ENCODE data around the gene WDTC1.
A peak's percentile ranks its signal among the peaks of the same experiment; 100 is the strongest.
"Not testable (repeated sequence)": the region's sequence is repeated elsewhere in the genome, so short reads cannot be mapped to it uniquely, and the experiment has no call there.

The WDTC1 gene

GRCh38 chr1:27234049-27234882 lies at the start of gene WDTC1:
TSS of gene WDTC1 (plus strand) at chr1:27234632. CDS start at chr1:27261055, 26,423 bp downstream.
- Histone ChIP-seq H3K4me1 (ENCODE audit: control insufficient read depth in 2 of 2, insufficient read depth in 2 of 2, low read length in 2 of 2) (peaks cover 11 to 13% of the 10 kb centered on the region in 2 donors), H3K27ac (ENCODE audit: low read depth in 2 of 2, low read length in 2 of 2) (peak within 1 kb of the TSS; percentile 63 to 74)

GRCh38 chr1:27184665-27185064 lies 49.8 kb upstream of the WDTC1 start:
- H3K9me3 ChIP-seq (ENCODE audit: control insufficient read depth in 2 of 2, low read length in 2 of 2); H3K4me3 ChIP-seq (ENCODE audit: low read length in 2 of 2); H3K27me3 ChIP-seq (ENCODE audit: control insufficient read depth in 2 of 2, insufficient read depth in 2 of 2, low read length in 2 of 2); H3K4me1 ChIP-seq (ENCODE audit: control insufficient read depth in 2 of 2, insufficient read depth in 2 of 2, low read length in 2 of 2); H3K36me3 ChIP-seq (ENCODE audit: control insufficient read depth in 2 of 2, insufficient read depth in 2 of 2, low read length in 2 of 2); H3K27ac ChIP-seq (ENCODE audit: low read depth in 2 of 2, low read length in 2 of 2); H3K9ac ChIP-seq (ENCODE audit: low read depth in 1 of 2, low read length in 2 of 2): not testable (repeated sequence)

More at GRCh38 chr1:27234049-27234882, at the start of gene WDTC1:
- no peaks in the 10 kb centered on the region for H3K27me3 ChIP-seq (ENCODE audit: control insufficient read depth in 2 of 2, insufficient read depth in 2 of 2, low read length in 2 of 2)
- H3K9ac ChIP-seq (ENCODE audit: low read depth in 1 of 2, low read length in 2 of 2): peak within 1 kb of the TSS; percentile 60 to 71
- H3K4me3 ChIP-seq (ENCODE audit: low read length in 2 of 2): peak within 1 kb of the TSS; percentile 77 to 86
- H3K9me3 ChIP-seq (ENCODE audit: control insufficient read depth in 2 of 2, low read length in 2 of 2): no peaks in the 10 kb centered on the region
- no peaks in the 10 kb centered on the region for H3K36me3 ChIP-seq (ENCODE audit: control insufficient read depth in 2 of 2, insufficient read depth in 2 of 2, low read length in 2 of 2)

DNA sequence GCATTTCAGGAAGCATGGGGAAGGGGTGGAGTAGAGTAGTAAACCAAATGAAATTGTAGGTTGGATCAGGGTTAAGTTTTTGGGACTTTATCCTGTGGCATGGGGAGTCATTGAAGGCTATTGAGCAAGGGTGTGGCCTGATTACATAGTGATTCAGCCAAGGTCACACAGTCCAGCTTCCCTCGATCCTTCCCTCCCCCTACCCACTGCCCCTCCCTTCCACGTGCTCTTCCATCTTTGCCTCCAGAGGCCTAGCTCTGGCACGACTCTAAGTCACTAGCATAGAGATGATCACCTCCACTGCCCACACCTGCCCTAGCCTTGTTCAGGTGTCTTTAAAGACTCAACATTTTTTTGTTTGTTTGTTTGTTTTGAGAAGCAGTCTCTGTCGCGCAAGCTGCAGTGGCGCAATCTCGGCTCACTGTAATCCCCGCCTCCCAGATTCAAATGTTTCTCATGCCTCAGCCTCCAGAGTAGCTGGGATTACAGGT lies 42.3 kb upstream of the WDTC1 start:
- Histone ChIP-seq H3K27ac (ENCODE audit: low read depth in 2 of 2, low read length in 2 of 2) (peak overlapping the region; percentile 93 to 94), H3K9me3 (ENCODE audit: control insufficient read depth in 2 of 2, low read length in 2 of 2) (no peaks in the 10 kb centered on the region)

DNA sequence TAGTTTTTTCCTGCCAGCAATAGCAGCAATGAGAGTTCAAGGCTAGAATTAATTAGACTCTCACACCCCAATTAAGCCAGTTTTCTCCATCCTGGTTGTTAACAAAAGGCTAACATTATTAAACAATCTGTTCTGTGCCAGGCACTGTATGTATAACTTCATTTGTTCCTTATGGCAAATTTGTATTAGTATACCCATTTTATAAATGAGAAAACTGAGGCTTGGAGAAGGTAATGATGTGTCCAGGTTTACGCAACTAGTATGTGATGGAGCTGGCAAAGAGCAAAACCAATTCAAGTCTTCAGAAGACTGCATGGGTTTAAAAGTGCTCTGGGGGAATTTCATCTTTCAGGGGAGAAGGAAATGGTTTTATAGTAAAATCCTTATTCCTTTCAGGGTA lies 41.2 kb upstream of the WDTC1 start:
- Histone ChIP-seq H3K4me3 (ENCODE audit: low read length in 2 of 2) (no peak overlapping the region), H3K27me3 (ENCODE audit: control insufficient read depth in 2 of 2, insufficient read depth in 2 of 2, low read length in 2 of 2) (no peaks in the 10 kb centered on the region), H3K9ac (ENCODE audit: low read depth in 1 of 2, low read length in 2 of 2) (peak overlapping the region in 1 of 2 donors; percentile 41), H3K9me3 (ENCODE audit: control insufficient read depth in 2 of 2, low read length in 2 of 2) (no peaks in the 10 kb centered on the region), H3K27ac (ENCODE audit: low read depth in 2 of 2, low read length in 2 of 2) (peak overlapping the region; percentile 93 to 94), H3K36me3 (ENCODE audit: control insufficient read depth in 2 of 2, insufficient read depth in 2 of 2, low read length in 2 of 2) (no peaks in the 10 kb centered on the region), H3K4me1 (ENCODE audit: control insufficient read depth in 2 of 2, insufficient read depth in 2 of 2, low read length in 2 of 2) (peaks cover 16 to 24% of the 10 kb centered on the region in 2 donors)

More for the DNA sequence above, 42.3 kb upstream of the WDTC1 start:
- Histone ChIP-seq H3K36me3 (ENCODE audit: control insufficient read depth in 2 of 2, insufficient read depth in 2 of 2, low read length in 2 of 2) (no peaks in the 10 kb centered on the region), H3K4me3 (ENCODE audit: low read length in 2 of 2) (peak overlapping the region in 1 of 2 donors; percentile 28), H3K27me3 (ENCODE audit: control insufficient read depth in 2 of 2, insufficient read depth in 2 of 2, low read length in 2 of 2) (no peaks in the 10 kb centered on the region), H3K9ac (ENCODE audit: low read depth in 1 of 2, low read length in 2 of 2) (peak overlapping the region in 1 of 2 donors; percentile 41), H3K4me1 (ENCODE audit: control insufficient read depth in 2 of 2, insufficient read depth in 2 of 2, low read length in 2 of 2) (peaks cover 16 to 24% of the 10 kb centered on the region in 2 donors)

- Histone ChIP-seq H3K4me1 (ENCODE audit: control insufficient read depth in 2 of 2, insufficient read depth in 2 of 2, low read length in 2 of 2) (no peaks in the 10 kb centered on the region), H3K9ac (ENCODE audit: low read depth in 1 of 2, low read length in 2 of 2) (no peak overlapping the region), H3K27ac (ENCODE audit: low read depth in 2 of 2, low read length in 2 of 2) (no peak overlapping the region), H3K9me3 (ENCODE audit: control insufficient read depth in 2 of 2, low read length in 2 of 2) (no peaks in the 10 kb centered on the region), H3K36me3 (ENCODE audit: control insufficient read depth in 2 of 2, insufficient read depth in 2 of 2, low read length in 2 of 2) (no peaks in the 10 kb centered on the region), H3K27me3 (ENCODE audit: control insufficient read depth in 2 of 2, insufficient read depth in 2 of 2, low read length in 2 of 2) (no peaks in the 10 kb centered on the region), H3K4me3 (ENCODE audit: low read length in 2 of 2) (no peak overlapping the region)
Measured at GRCh38 chr1:27201295-27201694, 33.1 kb upstream of the WDTC1 start.

DNA sequence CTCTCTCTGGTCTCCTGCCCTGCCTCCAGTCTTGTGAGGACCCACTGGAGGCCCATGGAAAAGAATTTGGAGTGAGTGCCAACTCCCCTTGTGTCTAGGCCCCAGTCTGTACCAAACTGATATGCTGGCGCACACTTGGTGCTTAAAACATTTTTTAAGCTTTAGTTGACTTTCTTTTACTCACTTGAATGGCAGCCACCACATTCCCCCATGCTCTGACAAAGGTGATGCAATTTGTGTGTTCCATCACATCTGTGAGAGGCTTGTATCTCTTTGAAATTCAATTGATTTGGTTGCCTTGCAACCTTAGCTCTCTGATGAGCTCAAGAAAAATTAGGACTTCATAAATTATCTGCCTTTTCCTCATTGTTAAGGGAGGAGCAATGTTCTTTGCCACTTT lies 30.5 kb upstream of the WDTC1 start:
- no peaks in the 10 kb centered on the region for H3K27me3 ChIP-seq (ENCODE audit: control insufficient read depth in 2 of 2, insufficient read depth in 2 of 2, low read length in 2 of 2)
- H3K27ac ChIP-seq (ENCODE audit: low read depth in 2 of 2, low read length in 2 of 2): no peak overlapping the region
- H3K9ac ChIP-seq (ENCODE audit: low read depth in 1 of 2, low read length in 2 of 2): no peak overlapping the region
- no peaks in the 10 kb centered on the region for H3K4me1 ChIP-seq (ENCODE audit: control insufficient read depth in 2 of 2, insufficient read depth in 2 of 2, low read length in 2 of 2)
- no peaks in the 10 kb centered on the region for H3K9me3 ChIP-seq (ENCODE audit: control insufficient read depth in 2 of 2, low read length in 2 of 2)
- no peak overlapping the region for H3K4me3 ChIP-seq (ENCODE audit: low read length in 2 of 2)
- no peaks in the 10 kb centered on the region for H3K36me3 ChIP-seq (ENCODE audit: control insufficient read depth in 2 of 2, insufficient read depth in 2 of 2, low read length in 2 of 2)

- H3K27me3 ChIP-seq (ENCODE audit: control insufficient read depth in 2 of 2, insufficient read depth in 2 of 2, low read length in 2 of 2); H3K36me3 ChIP-seq (ENCODE audit: control insufficient read depth in 2 of 2, insufficient read depth in 2 of 2, low read length in 2 of 2); H3K9ac ChIP-seq (ENCODE audit: low read depth in 1 of 2, low read length in 2 of 2); H3K9me3 ChIP-seq (ENCODE audit: control insufficient read depth in 2 of 2, low read length in 2 of 2); H3K27ac ChIP-seq (ENCODE audit: low read depth in 2 of 2, low read length in 2 of 2); H3K4me3 ChIP-seq (ENCODE audit: low read length in 2 of 2); H3K4me1 ChIP-seq (ENCODE audit: control insufficient read depth in 2 of 2, insufficient read depth in 2 of 2, low read length in 2 of 2): not testable (repeated sequence)
Measured at GRCh38 chr1:27207238-27207637, 27.2 kb upstream of the WDTC1 start.

- H3K36me3 ChIP-seq (ENCODE audit: control insufficient read depth in 2 of 2, insufficient read depth in 2 of 2, low read length in 2 of 2); H3K9me3 ChIP-seq (ENCODE audit: control insufficient read depth in 2 of 2, low read length in 2 of 2); H3K9ac ChIP-seq (ENCODE audit: low read depth in 1 of 2, low read length in 2 of 2); H3K4me3 ChIP-seq (ENCODE audit: low read length in 2 of 2); H3K4me1 ChIP-seq (ENCODE audit: control insufficient read depth in 2 of 2, insufficient read depth in 2 of 2, low read length in 2 of 2); H3K27me3 ChIP-seq (ENCODE audit: control insufficient read depth in 2 of 2, insufficient read depth in 2 of 2, low read length in 2 of 2); H3K27ac ChIP-seq (ENCODE audit: low read depth in 2 of 2, low read length in 2 of 2): not testable (repeated sequence)
Measured at GRCh38 chr1:27208143-27208850, 26.1 kb upstream of the WDTC1 start.

- Histone ChIP-seq H3K27ac (ENCODE audit: low read depth in 2 of 2, low read length in 2 of 2) (no peak overlapping the region), H3K4me1 (ENCODE audit: control insufficient read depth in 2 of 2, insufficient read depth in 2 of 2, low read length in 2 of 2) (no peaks in the 10 kb centered on the region), H3K36me3 (ENCODE audit: control insufficient read depth in 2 of 2, insufficient read depth in 2 of 2, low read length in 2 of 2) (no peaks in the 10 kb centered on the region), H3K9me3 (ENCODE audit: control insufficient read depth in 2 of 2, low read length in 2 of 2) (no peaks in the 10 kb centered on the region), H3K4me3 (ENCODE audit: low read length in 2 of 2) (no peak overlapping the region), H3K27me3 (ENCODE audit: control insufficient read depth in 2 of 2, insufficient read depth in 2 of 2, low read length in 2 of 2) (no peaks in the 10 kb centered on the region), H3K9ac (ENCODE audit: low read depth in 1 of 2, low read length in 2 of 2) (no peak overlapping the region)
Measured at GRCh38 chr1:27216466-27216865, 18.0 kb upstream of the WDTC1 start.

DNA sequence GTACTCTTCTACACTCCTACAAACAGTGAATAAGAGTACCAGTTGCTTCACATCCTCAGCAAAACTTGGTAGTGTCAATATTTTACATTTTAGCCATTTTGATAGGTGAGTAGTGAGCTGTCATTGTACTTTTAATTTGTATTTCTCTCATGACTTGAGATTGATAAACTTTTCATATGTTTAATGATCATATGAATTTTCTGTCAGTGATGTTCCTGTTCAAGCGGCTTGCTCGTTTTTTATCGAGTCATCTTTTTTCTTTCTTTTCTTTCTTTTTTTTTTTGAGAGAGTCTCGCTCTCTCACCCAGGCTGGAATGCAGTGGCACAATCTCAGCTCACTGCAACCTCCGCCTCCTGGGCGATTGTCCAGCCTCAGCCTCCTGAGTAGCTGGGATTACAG lies 17.0 kb upstream of the WDTC1 start:
- no peaks in the 10 kb centered on the region for H3K36me3 ChIP-seq (ENCODE audit: control insufficient read depth in 2 of 2, insufficient read depth in 2 of 2, low read length in 2 of 2)
- H3K27ac ChIP-seq (ENCODE audit: low read depth in 2 of 2, low read length in 2 of 2): no peak overlapping the region
- no peaks in the 10 kb centered on the region for H3K9me3 ChIP-seq (ENCODE audit: control insufficient read depth in 2 of 2, low read length in 2 of 2)
- no peak overlapping the region for H3K4me3 ChIP-seq (ENCODE audit: low read length in 2 of 2)
- H3K4me1 ChIP-seq (ENCODE audit: control insufficient read depth in 2 of 2, insufficient read depth in 2 of 2, low read length in 2 of 2): no peaks in the 10 kb centered on the region
- no peak overlapping the region for H3K9ac ChIP-seq (ENCODE audit: low read depth in 1 of 2, low read length in 2 of 2)
- H3K27me3 ChIP-seq (ENCODE audit: control insufficient read depth in 2 of 2, insufficient read depth in 2 of 2, low read length in 2 of 2): no peaks in the 10 kb centered on the region
